GM10266 (cell line): ENCODE measurements around the gene MYH6.

Experiments
- DNase-seq: peaks from one replicate; pipeline ENCODE4 v3.0.0; 2012; ENCODE audit errors: extremely low spot score
- CTCF ChIP-seq: IDR thresholded peaks from 2 replicates; pipeline ENCODE4 v1.5.1; 2012; ENCODE audit warnings: mild to moderate bottlenecking, low read depth; ENCODE audit not compliant: control insufficient read depth, insufficient read depth; ENCODE audit errors: missing control alignments

Gene MYH6

GRCh38 chr14:23377573-23378563 lies 30.2 kb downstream of the MYH6 start:
- TF ChIP-seq CTCF = no peak
- no peak for DNase-seq

- no peak for DNase-seq
These were observed 30.9 kb downstream of the MYH6 start for GRCh38 chr14:23377198-23377550.

GRCh38 chr14:23376482-23377197 lies 31.4 kb downstream of the MYH6 start, which contains the start of gene CMTM5:
Gene CMTM5 (plus strand): TSS chr14:23377046. CDS start chr14:23377252, 206 bp downstream.
- no peak for DNase-seq
- TF ChIP-seq CTCF = no peak

More at GRCh38 chr14:23377198-23377550, 30.9 kb downstream of the MYH6 start:
- TF ChIP-seq CTCF = no peak

GRCh38 chr14:23375527-23376251 lies 32.4 kb downstream of the MYH6 start:
- no peak for TF ChIP-seq CTCF
- no peak for DNase-seq

GRCh38 chr14:23373041-23373440 lies 35.0 kb downstream of the MYH6 start:
- DNase-seq = no peak
- TF ChIP-seq CTCF = no peak

GRCh38 chr14:23372509-23372908 lies 35.6 kb downstream of the MYH6 start, which contains the start of gene IL25:
Gene IL25 (plus strand): TSS chr14:23372809.
- no peak for TF ChIP-seq CTCF
- DNase-seq = no peak
